ENCODE data around the gene PTPN14.

PTPN14 gene

DNA sequence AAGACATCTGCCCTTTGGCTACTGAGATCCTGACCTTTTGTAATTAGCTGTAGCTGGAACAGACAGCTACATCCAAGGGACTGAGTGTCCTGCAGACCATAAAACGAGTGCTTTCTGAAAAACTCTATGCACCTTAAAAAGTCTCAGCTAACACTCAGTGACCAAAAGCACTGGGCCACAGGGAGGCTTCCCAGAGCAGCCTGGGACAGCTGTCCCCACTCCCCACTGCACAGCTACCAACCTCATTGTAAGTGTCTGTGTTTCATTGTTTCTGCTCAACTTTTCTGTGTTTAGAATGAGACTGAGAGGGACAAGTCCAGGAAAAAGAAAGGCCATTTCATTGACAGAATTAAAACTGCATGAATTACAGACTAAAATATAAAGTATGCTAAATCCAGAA is 189.8 kb downstream of the PTPN14 start:
- TF ChIP-seq ZFX (IDR thresholded peaks at IDR 0.05): no peak
- TF ChIP-seq, protein P1, sequence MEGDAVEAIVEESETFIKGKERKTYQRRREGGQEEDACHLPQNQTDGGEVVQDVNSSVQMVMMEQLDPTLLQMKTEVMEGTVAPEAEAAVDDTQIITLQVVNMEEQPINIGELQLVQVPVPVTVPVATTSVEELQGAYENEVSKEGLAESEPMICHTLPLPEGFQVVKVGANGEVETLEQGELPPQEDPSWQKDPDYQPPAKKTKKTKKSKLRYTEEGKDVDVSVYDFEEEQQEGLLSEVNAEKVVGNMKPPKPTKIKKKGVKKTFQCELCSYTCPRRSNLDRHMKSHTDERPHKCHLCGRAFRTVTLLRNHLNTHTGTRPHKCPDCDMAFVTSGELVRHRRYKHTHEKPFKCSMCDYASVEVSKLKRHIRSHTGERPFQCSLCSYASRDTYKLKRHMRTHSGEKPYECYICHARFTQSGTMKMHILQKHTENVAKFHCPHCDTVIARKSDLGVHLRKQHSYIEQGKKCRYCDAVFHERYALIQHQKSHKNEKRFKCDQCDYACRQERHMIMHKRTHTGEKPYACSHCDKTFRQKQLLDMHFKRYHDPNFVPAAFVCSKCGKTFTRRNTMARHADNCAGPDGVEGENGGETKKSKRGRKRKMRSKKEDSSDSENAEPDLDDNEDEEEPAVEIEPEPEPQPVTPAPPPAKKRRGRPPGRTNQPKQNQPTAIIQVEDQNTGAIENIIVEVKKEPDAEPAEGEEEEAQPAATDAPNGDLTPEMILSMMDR (conservative IDR thresholded peaks at IDR 0.05): no peak
- H3K27ac ChIP-seq: no peak overlapping the region

DNA sequence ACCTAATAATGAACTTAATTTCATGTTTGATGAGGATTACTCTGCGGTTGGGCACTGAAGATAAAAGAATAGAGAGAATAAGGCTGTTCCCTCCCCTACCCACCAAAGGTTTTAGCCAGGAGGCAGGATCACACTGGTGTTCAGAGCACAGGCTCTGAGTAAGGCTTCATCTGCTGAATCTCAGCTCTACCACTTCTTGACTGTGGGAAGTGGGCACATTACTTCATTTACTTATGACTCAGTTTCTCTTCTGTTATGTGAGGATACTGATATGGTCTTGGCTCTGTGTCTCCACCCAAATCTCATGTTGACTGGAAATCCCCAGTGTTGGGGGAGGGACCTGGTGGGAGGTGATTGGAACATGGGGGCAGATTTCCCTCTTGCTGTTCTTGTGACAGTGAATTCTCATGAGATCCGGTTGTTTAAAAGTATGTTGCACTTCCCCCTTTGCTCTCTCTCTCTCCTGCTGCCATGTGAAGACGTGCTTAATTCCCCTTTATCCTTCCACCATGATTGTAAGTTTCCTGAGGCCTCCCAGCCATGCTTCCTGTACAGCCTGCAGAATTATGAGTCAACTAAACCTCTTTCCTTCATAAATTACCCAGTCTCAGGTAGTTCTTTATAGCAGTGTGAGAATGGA is 190.8 kb downstream of the PTPN14 start:
- H3K27ac ChIP-seq: no peak overlapping the region
- TF ChIP-seq, protein P1 (conservative IDR thresholded peaks at IDR 0.05): no peak
- no peak for TF ChIP-seq ZFX (IDR thresholded peaks at IDR 0.05)

DNA sequence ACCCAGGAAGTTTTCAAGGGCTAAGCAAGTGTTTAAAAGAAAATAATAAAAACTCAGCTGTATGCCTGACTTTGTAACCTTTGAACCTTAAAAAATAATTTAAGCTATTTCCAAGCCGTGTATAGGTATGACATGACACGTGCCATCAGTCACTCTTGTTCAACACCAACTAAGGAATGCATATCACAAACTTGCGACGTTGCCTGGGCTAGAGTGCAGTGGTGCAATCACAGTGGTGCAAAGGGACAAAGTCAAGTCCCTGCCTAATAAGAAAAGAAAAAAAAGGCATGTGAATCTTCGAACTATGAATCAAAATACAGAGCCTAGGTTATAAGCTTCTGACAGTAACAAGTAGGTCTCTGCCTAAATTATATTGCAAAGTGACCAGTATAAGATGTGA is 191.3 kb downstream of the PTPN14 start:
- TF ChIP-seq, protein P1 (conservative IDR thresholded peaks at IDR 0.05): no peak
- TF ChIP-seq ZFX (IDR thresholded peaks at IDR 0.05): no peak
- H3K27ac ChIP-seq: no peak overlapping the region

DNA sequence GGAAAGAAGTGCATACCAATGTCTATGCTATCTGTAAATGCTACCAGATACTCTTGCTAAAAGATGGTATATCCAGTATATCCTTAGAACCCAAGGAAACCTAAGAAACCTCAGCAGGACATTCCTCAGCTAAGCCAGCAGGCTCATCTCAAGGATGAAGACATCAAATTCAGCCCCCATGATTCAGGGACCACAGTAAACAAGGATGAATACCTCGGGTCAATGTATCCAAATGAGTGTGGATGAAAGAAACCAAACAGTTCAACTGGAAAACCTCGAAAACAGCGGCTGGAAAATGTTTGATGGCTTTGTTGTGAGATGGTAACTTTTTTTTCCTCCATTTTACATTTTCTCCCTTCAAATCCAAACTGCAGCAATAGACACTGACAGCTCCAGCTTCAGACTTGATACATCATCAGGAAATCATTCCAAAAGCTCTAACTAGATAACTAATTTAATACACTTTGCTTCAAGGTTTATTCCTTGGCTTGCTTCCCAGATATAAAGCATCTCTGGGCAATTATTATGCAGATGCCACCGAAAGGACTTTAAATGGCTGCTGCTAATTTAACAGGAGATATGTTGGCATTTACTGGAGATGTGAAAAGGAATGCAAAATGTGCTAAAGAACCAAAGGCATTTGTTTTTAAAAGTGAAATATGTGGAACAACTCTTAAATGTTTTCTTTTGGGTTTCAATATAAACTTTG is 196.8 kb downstream of the PTPN14 start:
- no peak overlapping the region for H3K27ac ChIP-seq
- TF ChIP-seq, protein P1 (conservative IDR thresholded peaks at IDR 0.05): no peak
- no peak for TF ChIP-seq ZFX (IDR thresholded peaks at IDR 0.05)

DNA sequence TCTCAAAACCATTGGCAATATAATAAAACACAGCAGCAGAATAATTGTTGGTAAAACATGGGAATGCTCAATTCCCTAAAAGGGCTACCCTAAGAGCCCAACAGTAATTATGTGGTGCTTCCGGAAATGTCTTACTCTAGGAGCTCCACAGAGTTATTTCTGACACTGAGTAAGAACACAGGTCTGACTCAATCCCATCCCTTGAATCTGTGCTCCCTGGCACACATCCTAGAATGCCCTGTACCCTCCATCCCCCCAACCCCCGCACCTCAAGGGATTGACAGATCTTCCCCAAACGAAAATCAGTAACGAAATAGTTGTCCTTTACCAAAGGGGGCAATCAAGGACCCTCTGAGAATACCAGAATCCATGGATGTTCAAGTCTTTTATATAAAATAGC is 198.6 kb downstream of the PTPN14 start:
- no peak for TF ChIP-seq ZFX (IDR thresholded peaks at IDR 0.05)
- TF ChIP-seq, protein P1 (conservative IDR thresholded peaks at IDR 0.05): no peak

DNA sequence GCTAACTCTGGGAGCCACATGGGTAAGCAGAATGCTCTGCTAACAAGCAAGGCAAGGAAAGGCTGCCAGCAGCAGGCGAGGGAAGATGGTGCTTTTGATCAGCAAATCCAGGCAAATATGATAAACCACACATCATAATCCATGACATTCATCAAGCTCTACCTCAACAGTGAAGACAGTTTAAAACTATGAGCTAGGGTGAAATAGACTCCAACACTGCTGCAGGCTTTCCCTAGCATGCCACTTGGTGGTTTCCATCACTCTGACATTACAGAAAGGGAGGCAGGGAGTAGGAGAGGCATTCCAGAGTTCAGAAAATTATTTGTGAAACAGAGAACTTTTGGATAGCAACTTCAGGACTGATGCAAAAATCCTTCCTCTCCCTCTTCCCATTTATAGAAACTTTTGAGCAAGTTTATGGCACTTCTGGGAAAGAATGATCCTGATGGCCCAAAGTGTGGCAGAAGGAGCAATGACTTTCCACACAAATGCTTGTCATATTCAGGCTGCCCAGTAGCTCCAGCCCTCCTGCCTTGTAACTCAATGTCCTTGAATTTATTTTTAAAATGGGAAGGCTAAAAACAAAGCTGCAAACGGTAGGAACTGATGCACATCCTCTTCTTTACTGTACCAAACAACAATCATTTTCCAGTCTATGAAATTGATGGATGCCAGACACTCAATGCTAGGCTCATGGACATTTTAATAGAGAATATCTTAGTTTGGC is 199.7 kb downstream of the PTPN14 start:
- H3K27ac ChIP-seq: no peak overlapping the region
- TF ChIP-seq ZFX (IDR thresholded peaks at IDR 0.05): no peak
- TF ChIP-seq, protein P1 (conservative IDR thresholded peaks at IDR 0.05): no peak

More for the DNA sequence above, 198.6 kb downstream of the PTPN14 start:
- H3K27ac ChIP-seq: no peak overlapping the region

DNA sequence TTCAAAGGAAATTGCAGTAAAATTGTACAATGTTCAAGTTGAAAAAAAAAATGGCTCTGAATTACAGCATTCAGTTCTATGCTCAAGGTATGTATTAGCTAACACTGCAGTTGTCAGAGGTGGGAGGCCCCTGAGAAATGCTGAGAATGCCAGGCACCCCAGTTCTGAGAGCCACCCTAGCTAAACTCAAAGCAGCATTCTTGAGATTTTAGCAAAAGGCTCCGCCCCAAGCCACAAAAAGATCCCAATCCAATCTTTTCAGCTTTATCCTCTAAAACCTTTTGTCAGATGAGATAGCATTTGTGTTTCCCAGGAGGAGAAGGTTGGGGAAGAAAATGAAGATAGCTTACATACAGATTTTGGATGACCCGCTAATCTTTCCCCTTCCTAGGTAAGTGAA is 201.6 kb downstream of the PTPN14 start:
- TF ChIP-seq ZFX (IDR thresholded peaks at IDR 0.05): no peak
- TF ChIP-seq, protein P1 (conservative IDR thresholded peaks at IDR 0.05): no peak
- H3K27ac ChIP-seq: no peak overlapping the region

Data from C4-2B (cell line).